H1 (cell line): ENCODE results near the gene TMEM108. TPM values are rescaled to one million over a fixed set of nuclear protein-coding genes. Genes with fewer than 3 reads are reported as not detected.

Source experiments
- CTCF ChIA-PET: fragments of 300-600 bp; sonication (Branson Sonifier 250); formaldehyde crosslinking; loops from one replicate; lab custom pipeline; 2021; ENCODE audit not compliant: partially characterized antibody; lab: Charles Lee
- POLR2A ChIA-PET: fragments of 300-600 bp; sonication (Branson Sonifier 250); formaldehyde crosslinking; loops from one replicate; lab custom pipeline; 2021; ENCODE audit warnings: inconsistent platforms; ENCODE audit not compliant: partially characterized antibody; lab: Charles Lee
- DNase-seq, 2 experiments: peaks; one replicate each; pipeline versions ENCODE4 v3.0.0 to v3.0.0-alpha.2; 2010 to 2022; ENCODE audit warnings: low spot score in 2 of 2, low read depth in 1 of 2, mixed read lengths in 1 of 2
- FAIRE-seq: peaks from 2 replicates; lab custom pipeline; 2011; peaks lifted over from hg19 to GRCh38; lab: Jason Lieb, UNC
- H2AFZ ChIP-seq: 2 replicates; pipeline ENCODE4 v1.8.1; 2012; ENCODE audit warnings: low read length, inconsistent platforms
- H2AK5ac ChIP-seq: 2 replicates; pipeline ENCODE4 v1.6.1; 2013; ENCODE audit warnings: low read depth, low read length
- H2BK120ac ChIP-seq: replicated peaks from 2 replicates; pipeline ENCODE3; 2013; ENCODE audit warnings: low read depth, low read length, inconsistent platforms
- H2BK12ac ChIP-seq: 2 replicates; pipeline ENCODE4 v1.6.1; 2013; ENCODE audit warnings: low read depth, low read length
- H2BK15ac ChIP-seq: 2 replicates; pipeline ENCODE4 v1.6.1; 2013; ENCODE audit warnings: low read length
- H2BK20ac ChIP-seq: 2 replicates; pipeline ENCODE4 v1.6.1; 2013; ENCODE audit warnings: low read length
- H2BK5ac ChIP-seq: 2 replicates; pipeline ENCODE4 v1.6.1; 2013; ENCODE audit warnings: low read depth, low read length
- H3K14ac ChIP-seq: 2 replicates; pipeline ENCODE4 v1.6.1; 2013; ENCODE audit warnings: inconsistent platforms; ENCODE audit not compliant: insufficient read length
- H3K18ac ChIP-seq: 2 replicates; pipeline ENCODE4 v1.6.1; 2013; ENCODE audit warnings: low read length; ENCODE audit errors: extremely low read depth
- H3K23ac ChIP-seq: 2 replicates; pipeline ENCODE4 v1.6.1; 2013; ENCODE audit warnings: inconsistent platforms; ENCODE audit not compliant: insufficient read length
- H3K23me2 ChIP-seq: 2 replicates; pipeline ENCODE4 v1.6.1; 2013; ENCODE audit warnings: low read depth, low read length
- H3K27ac ChIP-seq: 2 replicates; pipeline ENCODE4 v1.6.1; 2011; ENCODE audit warnings: low read depth, low read length, inconsistent platforms
- H3K27me3 ChIP-seq, 4 experiments: replicated peaks in 1 of 4; 1 replicate in 1 of 4; 2 replicates in 3 of 4; pipeline versions ENCODE4 v1.6.1 to v1.8.1; 2011 to 2013; ENCODE audit warnings: low read length in 3 of 4, mild to moderate bottlenecking in 3 of 4, inconsistent platforms in 2 of 4, mixed read lengths in 2 of 4, moderate library complexity in 1 of 4; ENCODE audit not compliant: control insufficient read depth in 3 of 4, insufficient read depth in 3 of 4; ENCODE audit errors: extremely low read depth in 1 of 4
- H3K36me3 ChIP-seq, 4 experiments: 2 replicates each; pipeline versions ENCODE4 v1.6.1 to v1.8.1; 2011 to 2013; ENCODE audit warnings: mild to moderate bottlenecking in 4 of 4, low read length in 3 of 4, moderate library complexity in 2 of 4, control low read depth in 1 of 4, inconsistent platforms in 1 of 4; ENCODE audit not compliant: insufficient read depth in 4 of 4, control insufficient read depth in 2 of 4
- H3K4ac ChIP-seq: replicated peaks from 2 replicates; pipeline ENCODE3; 2013; ENCODE audit warnings: low read length, low read depth, mixed read lengths, inconsistent platforms; ENCODE audit not compliant: insufficient read length
- H3K4me1 ChIP-seq, 4 experiments: replicated peaks in 1 of 4; 1 replicate in 1 of 4; 2 replicates in 3 of 4; pipeline versions ENCODE4 v1.6.1 to v1.8.1; 2011 to 2013; ENCODE audit warnings: low read length in 3 of 4, inconsistent platforms in 2 of 4, mixed read lengths in 1 of 4; ENCODE audit not compliant: insufficient read depth in 4 of 4, control insufficient read depth in 3 of 4
- H3K4me2 ChIP-seq, 2 experiments: 2 replicates each; pipeline versions ENCODE4 v1.6.1 to v1.8.1; 2011 to 2013; ENCODE audit warnings: low read depth in 2 of 2, low read length in 2 of 2, control low read depth in 1 of 2, inconsistent platforms in 1 of 2, mild to moderate bottlenecking in 1 of 2; ENCODE audit not compliant: insufficient read depth in 1 of 2
- H3K4me3 ChIP-seq, 4 experiments: fragments of 200-600, 300-600 bp in 1 of 4; sonication (generic), shearing (Covaris generic), sonication (Bioruptor Twin) in 1 of 4; 2 replicates each; pipeline versions ENCODE4 v1.5.1 to v1.8.1; 2011 to 2016; ENCODE audit warnings: low read length in 4 of 4, low read depth in 3 of 4, control low read depth in 2 of 4, inconsistent platforms in 2 of 4, mild to moderate bottlenecking in 2 of 4, mixed read lengths in 1 of 4, moderate library complexity in 1 of 4; ENCODE audit not compliant: insufficient read depth in 2 of 4; ENCODE audit errors: extremely low read depth in 1 of 4
- H3K56ac ChIP-seq: replicated peaks from 2 replicates; pipeline ENCODE3; 2013; ENCODE audit warnings: low read depth, mild to moderate bottlenecking, mixed read lengths, low read length, inconsistent platforms; ENCODE audit not compliant: insufficient read length
- H3K79me1 ChIP-seq: 2 replicates; pipeline ENCODE4 v1.6.1; 2013; ENCODE audit warnings: low read depth, low read length, control low read depth
- H3K79me2 ChIP-seq, 2 experiments: 2 replicates each; pipeline versions ENCODE4 v1.6.1 to v1.8.1; 2012 to 2013; ENCODE audit warnings: low read length in 2 of 2, mild to moderate bottlenecking in 2 of 2, inconsistent platforms in 1 of 2; ENCODE audit not compliant: insufficient read depth in 2 of 2, control insufficient read depth in 1 of 2
- H3K9ac ChIP-seq, 4 experiments: replicated peaks in 1 of 4; 1 replicate in 1 of 4; 2 replicates in 3 of 4; pipeline versions ENCODE4 v1.6.1 to v1.8.1; 2011 to 2013; ENCODE audit warnings: low read depth in 3 of 4, low read length in 3 of 4, control low read depth in 2 of 4, mild to moderate bottlenecking in 2 of 4, moderate library complexity in 2 of 4, inconsistent platforms in 1 of 4; ENCODE audit errors: extremely low read depth in 1 of 4
- H3K9me3 ChIP-seq, 2 experiments: 2 replicates each; pipeline versions ENCODE4 v1.6.1 to v1.8.1; 2012 to 2013; ENCODE audit warnings: mild to moderate bottlenecking in 2 of 2, moderate library complexity in 2 of 2, control low read depth in 1 of 2, inconsistent platforms in 1 of 2, low read depth in 1 of 2, low read length in 1 of 2, mixed read lengths in 1 of 2; ENCODE audit not compliant: insufficient read depth in 2 of 2
- H4K20me1 ChIP-seq, 2 experiments: replicated peaks in 1 of 2; 2 replicates each; pipeline versions ENCODE3 to v1.8.1; 2011 to 2013; ENCODE audit warnings: inconsistent platforms in 2 of 2, low read length in 2 of 2, mild to moderate bottlenecking in 1 of 2; ENCODE audit not compliant: insufficient read depth in 2 of 2, control insufficient read depth in 1 of 2
- H4K5ac ChIP-seq: 2 replicates; pipeline ENCODE4 v1.6.1; 2013; ENCODE audit warnings: low read length, low read depth, mixed read lengths, inconsistent platforms; ENCODE audit not compliant: insufficient read length
- H4K8ac ChIP-seq: 2 replicates; pipeline ENCODE4 v1.8.0; 2013; ENCODE audit warnings: mild to moderate bottlenecking, moderate library complexity, low read length, inconsistent platforms; ENCODE audit not compliant: insufficient read depth; ENCODE audit errors: extremely low read depth
- H4K91ac ChIP-seq: replicated peaks from 2 replicates; pipeline ENCODE3; 2013; ENCODE audit warnings: low read length, mixed read lengths, inconsistent platforms; ENCODE audit not compliant: insufficient read length
- ASH2L ChIP-seq: fragments of 200-600, 300-600 bp; sonication (generic); IDR thresholded peaks from one replicate; pipeline ENCODE4 v1.7.1; 2017; ENCODE audit warnings: low read length
- CHD1 ChIP-seq: IDR thresholded peaks from 2 replicates; pipeline ENCODE4 v1.6.1; 2012; ENCODE audit warnings: low read depth, low read length, improper control_type of control experiment
- TEAD4 ChIP-seq: IDR thresholded peaks from 2 replicates; pipeline ENCODE4 v1.6.1; 2012; ENCODE audit warnings: low read depth, low read length, inconsistent platforms, mixed read lengths
- WGBS, 2 experiments: shearing (Covaris generic) in 1 of 2; methylation state at CpG; one replicate each; pipeline versions ENCODE4 v1.1.6 to v1.1.7; 2013 to 2015; ENCODE audit warnings: low lambda C conversion rate in 2 of 2, mixed read lengths in 2 of 2, inconsistent platforms in 1 of 2, low coverage in 1 of 2, missing lambda C conversion rate in 1 of 2; ENCODE audit not compliant: insufficient replicate concordance in 2 of 2, insufficient coverage in 1 of 2, insufficient read length in 1 of 2; ENCODE audit errors: extremely low coverage in 1 of 2, missing lambda C conversion rate in 1 of 2; 5-methylcytosine and 5-hydroxymethylcytosine counted together
- polyA plus RNA-seq, 7 experiments: library from polyadenylated mRNA; depleted of rRNA in 3 of 7; stranded (reverse) in 5 of 7; unstranded in 2 of 7; fragments of >200 nt in 5 of 7; fragments of 200-250 nt in 2 of 7; gene quantifications; 1 replicate in 5 of 7; 2 replicates in 1 of 7; 4 replicates in 1 of 7; pipeline versions ENCODE4 v1.2.1 to v1.2.3, GENCODE V29; 2011 to 2013; ENCODE audit warnings: missing spikeins in 2 of 7, mixed read lengths in 2 of 7
- total RNA-seq: library from RNA; stranded (reverse); fragmentation: NEBNext Ultra II Directional; extraction: Animal tissue kit (Norgen Biotek cat#: 25700); gene quantifications from 2 replicates; pipeline ENCODE4 v1.2.1, GENCODE V29; 2021

Gene TMEM108
- total and polyA plus RNA-seq, 2 of the 8 experiments (the other 6 are each of a cell fraction or from before 2014, with no cell fraction given): 14.3 to 16.2 TPM

GRCh38 chr3:132995971-132996370 lies 42.2 kb upstream of the TMEM108 start:
- Histone ChIP-seq H2AK5ac (no peak overlapping the region), H4K91ac (no peak overlapping the region), H2BK12ac (no peak overlapping the region), H3K4me1 (no peaks in the 10 kb centered on the region), H3K56ac (no peak overlapping the region), H3K79me2 (no peaks in the 10 kb centered on the region), H3K27me3 (peaks cover 0 to 1% (median 0%) of the 10 kb centered on the region in 4 experiments; a peak in 1 of 7 replicates), H3K9ac (no peak overlapping the region), H4K5ac (no peak overlapping the region), H3K23me2 (no peaks in the 10 kb centered on the region), H3K27ac (no peak overlapping the region), H4K20me1 (no peaks in the 10 kb centered on the region), H4K8ac (no peak overlapping the region), H2BK15ac (no peak overlapping the region), H3K23ac (no peak overlapping the region), H3K4me3 (no peak overlapping the region), H2BK5ac (no peak overlapping the region), H2AFZ (no peak overlapping the region), H2BK120ac (no peak overlapping the region), H2BK20ac (no peak overlapping the region), H3K14ac (no peak overlapping the region), H3K4ac (no peak overlapping the region), H3K36me3 (no peaks in the 10 kb centered on the region), H3K18ac (no peak overlapping the region), H3K79me1 (no peaks in the 10 kb centered on the region), H3K9me3 (no peaks in the 10 kb centered on the region), H3K4me2 (no peak overlapping the region)
- DNase-seq (no peak), FAIRE-seq (no peak)
- CTCF ChIA-PET: no interaction called here
- POLR2A ChIA-PET: no interaction called here
- 83% methylated on average over 1 of the region's 1 CpG; no CpG with 5 or more reads in 1 of the 2 experiments for WGBS, 2 experiments
- TF ChIP-seq TEAD4: no peak
- TF ChIP-seq CHD1: no peak
- no peak for TF ChIP-seq ASH2L
